Gastrocnemius medialis (tissue), 4 donors: ENCODE results near the gene SLC22A12. TPM values are rescaled to one million over a fixed set of nuclear protein-coding genes. Genes with fewer than 3 reads are reported as not detected.

Source experiments
- ATAC-seq, 2 donors: fragments of 150-250 bp; one replicate each; pipeline ENCODE4 v1.9.1; 2016
- DNase-seq, 2 donors: peaks; one replicate each; pipeline ENCODE4 v3.0.0-alpha.2; 2019
- H3K27ac ChIP-seq, 4 donors: fragments of 200-600 bp; sonication (generic); 1 replicate in 1 of 4; 2 replicates in 3 of 4; pipeline ENCODE4 v1.5.1; 2016 to 2018; ENCODE audit warnings: mild to moderate bottlenecking in 2 of 4, moderate library complexity in 1 of 4
- H3K27me3 ChIP-seq, 3 donors: fragments of 200-600 bp; sonication (generic) in 2 of 3; 1 replicate in 1 of 3; 2 replicates in 2 of 3; pipeline versions ENCODE4 v1.5.1 to v1.6.0; 2016 to 2019; ENCODE audit warnings: mild to moderate bottlenecking in 1 of 3, moderate library complexity in 1 of 3
- H3K36me3 ChIP-seq, 2 donors: fragments of 200-600 bp; sonication (generic) in 1 of 2; one replicate each; pipeline ENCODE4 v1.5.1; 2017 to 2018
- H3K4me1 ChIP-seq, 2 donors: fragments of 200-600 bp; sonication (generic) in 1 of 2; one replicate each; pipeline ENCODE4 v1.5.1; 2016 to 2017; ENCODE audit warnings: mild to moderate bottlenecking in 2 of 2
- H3K4me3 ChIP-seq, 4 donors: fragments of 200-600 bp; sonication (generic) in 3 of 4; 1 replicate in 1 of 4; 2 replicates in 3 of 4; pipeline ENCODE4 v1.5.1; 2016 to 2019; ENCODE audit warnings: mild to moderate bottlenecking in 2 of 4
- H3K9me3 ChIP-seq, 3 donors: fragments of 200-600 bp; sonication (generic) in 2 of 3; 1 replicate in 1 of 3; 2 replicates in 2 of 3; pipeline ENCODE4 v1.5.1; 2016 to 2019
- CTCF ChIP-seq, 5 experiments: fragments of 450-650 bp in 3 of 5; fragments of 200-600 bp in 2 of 5; sonication (generic) in 2 of 5; IDR thresholded peaks in 4 of 5; conservative IDR thresholded peaks in 1 of 5; 1 replicate in 4 of 5; 2 replicates in 1 of 5; pipeline ENCODE4 v1.5.1; 2016 to 2019; ENCODE audit warnings: antibody characterized with exemption in 5 of 5, mild to moderate bottlenecking in 3 of 5, moderate library complexity in 3 of 5
- POLR2A ChIP-seq, 2 donors: fragments of 450-650 bp; IDR thresholded peaks; one replicate each; pipeline ENCODE4 v1.6.1; 2017; ENCODE audit warnings: antibody characterized with exemption in 2 of 2, mild to moderate bottlenecking in 2 of 2, moderate library complexity in 2 of 2
- in situ Hi-C, 4 donors: fragments of 200-750 bp; cut with MboI; loops; one replicate each; pipeline versions ENCODE4 v1.15.0 to v1.8.0; 2017; ENCODE audit warnings: low sequenced_read_pairs in 4 of 4
- intact Hi-C: fragments of 100-400 bp; cut with DNase I; formaldehyde crosslinking; loops from one replicate; pipeline ENCODE4 v1.15.1; 2023; ENCODE audit warnings: low total_unique reads
- total RNA-seq, 4 donors: library from RNA; depleted of rRNA; stranded (reverse); fragments of >200 nt; gene quantifications; one replicate each; pipeline versions ENCODE4 v1.1.0 to v1.2.3, GENCODE V29; 2016

SLC22A12 gene
- total RNA-seq, 4 donors from 2014 or later: not detected

GRCh38 chr11:64581057-64581523 lies 9.9 kb upstream of the SLC22A12 start:
- Histone ChIP-seq H3K36me3 (no peaks in the 10 kb centered on the region), H3K4me3 (no peak overlapping the region), H3K9me3 (no peaks in the 10 kb centered on the region), H3K27ac (no peak overlapping the region), H3K27me3 (peaks cover 0 to 3% (median 0%) of the 10 kb centered on the region in 3 donors), H3K4me1 (peaks cover 0 to 6% of the 10 kb centered on the region in 2 donors)
- in situ Hi-C loops (no loop called here), intact Hi-C loops (no loop called here)
- ATAC-seq: no peak
- no peak for DNase-seq
- TF ChIP-seq CTCF (IDR thresholded peaks at IDR 0.05 in 4 of 5, conservative IDR thresholded peaks at IDR 0.05 in 1 of 5) (no peak), POLR2A (IDR thresholded peaks at IDR 0.05) (no peak)

- Histone ChIP-seq H3K4me3 (no peak overlapping the region), H3K36me3 (no peaks in the 10 kb centered on the region), H3K27me3 (peaks cover 0 to 3% (median 0%) of the 10 kb centered on the region in 3 donors), H3K27ac (no peak overlapping the region), H3K9me3 (no peaks in the 10 kb centered on the region), H3K4me1 (peaks cover 0 to 6% of the 10 kb centered on the region in 2 donors)
- TF ChIP-seq CTCF (IDR thresholded peaks at IDR 0.05 in 4 of 5, conservative IDR thresholded peaks at IDR 0.05 in 1 of 5) (no peak), POLR2A (IDR thresholded peaks at IDR 0.05) (no peak)
- no peak for DNase-seq
- in situ Hi-C loops: no loop called here
- no peak for ATAC-seq
- intact Hi-C loops: no loop called here
Observed at GRCh38 chr11:64582885-64583284, 8.1 kb upstream of the SLC22A12 start.

DNA sequence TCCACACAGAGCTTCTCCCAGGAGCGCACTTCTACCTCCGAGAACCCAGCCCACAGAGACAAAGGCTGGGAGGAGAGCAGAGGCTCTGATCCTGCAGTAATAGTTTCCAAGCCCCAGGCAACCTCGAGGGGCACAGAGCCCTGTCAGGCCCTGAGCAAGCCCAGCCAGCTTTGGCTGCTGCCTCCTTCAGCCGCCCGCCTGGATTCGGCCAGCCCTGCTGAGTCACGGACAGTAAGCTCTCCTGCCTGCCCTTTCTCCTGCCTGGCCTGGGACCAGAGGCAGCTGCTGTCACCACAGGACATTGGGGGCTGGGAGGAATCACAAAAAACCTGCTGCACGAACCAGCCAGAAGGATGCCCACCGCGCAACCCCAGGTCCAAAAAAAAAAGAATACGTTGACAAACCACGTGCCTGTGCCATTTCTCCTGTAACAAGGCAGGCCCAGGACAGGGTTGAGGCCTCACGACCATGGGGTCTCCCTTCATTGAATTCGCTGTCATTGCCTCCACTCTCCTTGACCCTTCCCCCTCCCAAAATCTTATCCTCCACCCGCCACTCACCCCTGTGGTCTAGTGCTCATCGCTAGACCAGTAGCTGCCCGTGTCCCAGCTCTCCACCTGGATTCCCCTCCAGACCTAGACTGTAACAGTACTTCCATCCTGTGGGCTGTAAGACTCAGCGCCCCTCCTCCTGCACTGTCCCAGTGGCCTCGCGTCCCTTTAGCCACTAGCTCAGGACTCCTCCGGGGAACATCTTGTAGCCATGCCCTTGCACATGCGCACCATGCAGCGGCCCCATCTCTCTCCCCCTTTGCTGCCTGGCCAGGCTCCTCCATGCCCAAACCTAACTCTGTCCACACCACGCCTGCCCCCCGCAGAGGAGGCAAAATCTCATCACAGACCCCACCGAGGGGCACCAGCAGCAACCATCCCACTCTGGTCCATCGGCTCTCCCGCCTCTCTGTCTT lies 7.4 kb upstream of the SLC22A12 start:
- peak; percentile 41 to 79 for ATAC-seq

DNA sequence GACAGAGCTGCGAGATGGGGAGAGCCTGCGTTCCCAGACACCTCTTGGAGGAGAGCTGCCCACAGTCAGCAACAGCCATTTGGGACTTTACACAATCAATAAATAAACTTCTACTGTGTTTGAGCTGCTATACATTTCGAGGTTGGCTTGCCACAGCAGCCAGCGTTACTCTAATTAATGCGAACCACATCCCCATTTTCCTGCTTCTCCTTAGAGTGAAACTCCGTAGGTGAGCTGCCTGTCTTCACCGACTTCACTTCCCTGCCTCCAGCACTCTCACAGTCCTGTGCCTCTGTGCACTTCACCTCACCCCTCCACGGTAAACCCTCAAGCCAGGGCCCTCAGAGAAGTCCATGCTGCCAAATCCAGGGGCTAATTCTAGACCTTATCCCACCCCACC lies 5.9 kb upstream of the SLC22A12 start:
- Histone ChIP-seq H3K27ac (no peak overlapping the region), H3K36me3 (no peaks in the 10 kb centered on the region), H3K9me3 (peaks cover 0 to 13% (median 0%) of the 10 kb centered on the region in 3 donors), H3K4me1 (peaks cover 0 to 6% of the 10 kb centered on the region in 2 donors), H3K4me3 (no peak overlapping the region), H3K27me3 (no peaks in the 10 kb centered on the region)
- no peak for ATAC-seq
- in situ Hi-C loops (no loop called here), intact Hi-C loops (no loop called here)
- TF ChIP-seq POLR2A (IDR thresholded peaks at IDR 0.05) (no peak), CTCF (IDR thresholded peaks at IDR 0.05 in 4 of 5, conservative IDR thresholded peaks at IDR 0.05 in 1 of 5) (no peak)
- no peak for DNase-seq

More for the DNA sequence above, 7.4 kb upstream of the SLC22A12 start:
- Histone ChIP-seq H3K4me3 (no peak overlapping the region), H3K27ac (no peak overlapping the region), H3K4me1 (peaks cover 0 to 6% of the 10 kb centered on the region in 2 donors), H3K9me3 (peaks cover 0 to 4% (median 0%) of the 10 kb centered on the region in 3 donors), H3K27me3 (peaks cover 0 to 3% (median 0%) of the 10 kb centered on the region in 3 donors), H3K36me3 (no peaks in the 10 kb centered on the region)
- intact Hi-C loops: no loop called here
- TF ChIP-seq POLR2A (IDR thresholded peaks at IDR 0.05): no peak
- no peak for TF ChIP-seq CTCF (IDR thresholded peaks at IDR 0.05 in 4 of 5, conservative IDR thresholded peaks at IDR 0.05 in 1 of 5)
- DNase-seq: peak in 1 of 2 donors; percentile 30
- in situ Hi-C loops: no loop called here
